HL-60 (cell line): ENCODE results near the gene PKD1.

Experiments used
- POLR2AphosphoS5 ChIP-seq: IDR thresholded peaks from 2 replicates; pipeline ENCODE4 v1.6.1; 2012; ENCODE audit warnings: low read depth
- TF ChIP-seq, protein P1 (sequence below): IDR thresholded peaks from one replicate; pipeline ENCODE4 v1.5.1; 2011; ENCODE audit warnings: low read length, control low read depth, inconsistent platforms; ENCODE audit not compliant: insufficient read depth

DNA sequence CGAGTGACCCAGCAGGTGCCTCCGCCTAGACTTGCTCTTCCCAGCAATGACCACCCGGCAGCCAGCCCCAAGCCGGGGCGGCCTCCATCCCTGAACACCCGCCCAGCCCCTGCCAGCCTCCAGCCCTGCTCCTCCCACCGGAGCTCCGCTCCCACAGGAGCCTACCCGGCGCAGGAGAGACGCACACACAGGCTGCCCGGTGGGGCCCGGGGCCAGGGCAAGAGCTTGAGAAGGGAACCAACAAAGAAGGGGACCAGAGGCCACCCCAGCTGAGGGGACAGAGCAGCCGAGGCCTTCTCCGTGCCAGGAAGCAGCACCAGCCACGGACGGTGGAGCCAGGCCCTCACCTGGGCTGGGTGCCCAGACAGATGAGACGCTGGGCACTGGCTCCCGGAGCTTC lies 13.8 kb downstream of the PKD1 start:
- TF ChIP-seq, protein P1, sequence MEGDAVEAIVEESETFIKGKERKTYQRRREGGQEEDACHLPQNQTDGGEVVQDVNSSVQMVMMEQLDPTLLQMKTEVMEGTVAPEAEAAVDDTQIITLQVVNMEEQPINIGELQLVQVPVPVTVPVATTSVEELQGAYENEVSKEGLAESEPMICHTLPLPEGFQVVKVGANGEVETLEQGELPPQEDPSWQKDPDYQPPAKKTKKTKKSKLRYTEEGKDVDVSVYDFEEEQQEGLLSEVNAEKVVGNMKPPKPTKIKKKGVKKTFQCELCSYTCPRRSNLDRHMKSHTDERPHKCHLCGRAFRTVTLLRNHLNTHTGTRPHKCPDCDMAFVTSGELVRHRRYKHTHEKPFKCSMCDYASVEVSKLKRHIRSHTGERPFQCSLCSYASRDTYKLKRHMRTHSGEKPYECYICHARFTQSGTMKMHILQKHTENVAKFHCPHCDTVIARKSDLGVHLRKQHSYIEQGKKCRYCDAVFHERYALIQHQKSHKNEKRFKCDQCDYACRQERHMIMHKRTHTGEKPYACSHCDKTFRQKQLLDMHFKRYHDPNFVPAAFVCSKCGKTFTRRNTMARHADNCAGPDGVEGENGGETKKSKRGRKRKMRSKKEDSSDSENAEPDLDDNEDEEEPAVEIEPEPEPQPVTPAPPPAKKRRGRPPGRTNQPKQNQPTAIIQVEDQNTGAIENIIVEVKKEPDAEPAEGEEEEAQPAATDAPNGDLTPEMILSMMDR, result no peak
- TF ChIP-seq POLR2AphosphoS5, result no peak
